Keratinocyte (primary cell): ENCODE results near the gene SYT15.

Source experiments
- CTCF ChIP-seq, 3 experiments: IDR thresholded peaks in 1 of 3; conservative IDR thresholded peaks in 1 of 3; optimal IDR thresholded peaks in 1 of 3; 2 replicates in 2 of 3; 3 replicates in 1 of 3; pipeline versions ENCODE3 to v1.5.1; 2011; ENCODE audit warnings: low read length in 3 of 3, mild to moderate bottlenecking in 3 of 3, moderate library complexity in 2 of 3, control low read depth in 1 of 3, inconsistent platforms in 1 of 3; ENCODE audit not compliant: insufficient read depth in 2 of 3; ENCODE audit errors: extremely low read depth in 1 of 3
- EZH2 ChIP-seq: IDR thresholded peaks from one replicate; pipeline ENCODE4 v1.6.1; 2012; ENCODE audit warnings: inconsistent platforms, mild to moderate bottlenecking, low read length, moderate library complexity

- TF ChIP-seq CTCF (optimal IDR thresholded peaks at IDR 0.05 in 1 of 3, IDR thresholded peaks at IDR 0.05 in 1 of 3, conservative IDR thresholded peaks at IDR 0.05 in 1 of 3; ENCODE audit: extremely low read depth in 1 of 3, insufficient read depth in 2 of 3, low read length in 3 of 3) (no peak), EZH2 (no peak)
Measured at GRCh38 chr10:46546591-46547540, 32.1 kb upstream of the SYT15 start.
